Keratinocyte (primary cell): ENCODE data around the gene FTSJ3. TPM values are rescaled to one million over a fixed set of nuclear protein-coding genes. Genes with fewer than 3 reads are reported as not detected.

Experiments used
- DNase-seq: peaks from one replicate; pipeline ENCODE4 v3.0.0-alpha.2; 2011; ENCODE audit warnings: low read depth, missing footprints, low spot score
- FAIRE-seq: peaks from 2 replicates; lab custom pipeline; 2011; peaks lifted over from hg19 to GRCh38; lab: Jason Lieb, UNC
- H2AFZ ChIP-seq: 2 replicates; pipeline ENCODE4 v1.6.0; 2012; ENCODE audit warnings: low read length, control low read depth, inconsistent platforms; ENCODE audit not compliant: control insufficient read depth
- H3K27ac ChIP-seq: 2 replicates; pipeline ENCODE4 v1.5.1; 2011; ENCODE audit warnings: low read length; ENCODE audit not compliant: control insufficient read depth, insufficient read depth
- H3K27me3 ChIP-seq: 3 replicates; pipeline ENCODE4 v1.6.0; 2011; ENCODE audit warnings: low read length; ENCODE audit not compliant: control insufficient read depth, insufficient read depth; ENCODE audit errors: extremely low read depth
- H3K36me3 ChIP-seq, 2 experiments: 2 replicates in 1 of 2; 3 replicates in 1 of 2; pipeline ENCODE4 v1.5.1; 2011; ENCODE audit warnings: low read length in 2 of 2, mild to moderate bottlenecking in 1 of 2; ENCODE audit not compliant: control insufficient read depth in 2 of 2, insufficient read depth in 2 of 2; ENCODE audit errors: extremely low read depth in 1 of 2
- H3K4me1 ChIP-seq: 3 replicates; pipeline ENCODE4 v1.5.1; 2011; ENCODE audit warnings: low read length; ENCODE audit not compliant: control insufficient read depth, insufficient read depth; ENCODE audit errors: extremely low read depth
- H3K4me2 ChIP-seq: 3 replicates; pipeline ENCODE4 v1.6.0; 2011; ENCODE audit warnings: low read depth, low read length; ENCODE audit not compliant: control insufficient read depth, insufficient read depth; ENCODE audit errors: extremely low read depth
- H3K4me3 ChIP-seq, 3 experiments: fragments of 200-600 bp in 1 of 3; sonication (generic) in 1 of 3; 2 replicates in 2 of 3; 3 replicates in 1 of 3; pipeline ENCODE4 v1.5.1; 2011 to 2016; ENCODE audit warnings: low read length in 3 of 3, mild to moderate bottlenecking in 3 of 3, control low read depth in 2 of 3, inconsistent platforms in 1 of 3, low read depth in 1 of 3, mixed read lengths in 1 of 3, mixed run types in 1 of 3, moderate library complexity in 1 of 3; ENCODE audit not compliant: control insufficient read depth in 2 of 3, insufficient read depth in 2 of 3; ENCODE audit errors: extremely low read depth in 1 of 3
- H3K79me2 ChIP-seq: 2 replicates; pipeline ENCODE4 v1.6.0; 2012; ENCODE audit warnings: low read length; ENCODE audit not compliant: control insufficient read depth, insufficient read depth
- H3K9ac ChIP-seq: 3 replicates; pipeline ENCODE4 v1.6.0; 2011; ENCODE audit warnings: low read length; ENCODE audit not compliant: control insufficient read depth, insufficient read depth; ENCODE audit errors: extremely low read depth
- H3K9me1 ChIP-seq: 3 replicates; pipeline ENCODE4 v1.6.0; 2011; ENCODE audit warnings: low read length; ENCODE audit not compliant: control insufficient read depth, insufficient read depth; ENCODE audit errors: extremely low read depth
- H3K9me3 ChIP-seq: 2 replicates; pipeline ENCODE4 v1.5.1; 2012; ENCODE audit warnings: low read depth, low read length; ENCODE audit not compliant: control insufficient read depth
- H4K20me1 ChIP-seq: 3 replicates; pipeline ENCODE4 v1.6.0; 2011; ENCODE audit warnings: low read length; ENCODE audit not compliant: control insufficient read depth, insufficient read depth; ENCODE audit errors: extremely low read depth
- EZH2 ChIP-seq: IDR thresholded peaks from one replicate; pipeline ENCODE4 v1.6.1; 2012; ENCODE audit warnings: inconsistent platforms, mild to moderate bottlenecking, low read length, moderate library complexity
- dilution Hi-C: fragments of 300-500 bp; cut with MboI; formaldehyde crosslinking; loops from one replicate; pipeline ENCODE4 v1.7.0; 2020; ENCODE audit warnings: low sequenced_read_pairs; ENCODE audit not compliant: extremely low pct_ligation_motif_present
- polyA plus RNA-seq, 5 experiments: library from polyadenylated mRNA; depleted of rRNA in 3 of 5; stranded (reverse) in 3 of 5; stranded (forward) in 1 of 5; unstranded in 1 of 5; fragments of >200 nt; gene quantifications; 1 replicate in 1 of 5; 2 replicates in 3 of 5; 3 replicates in 1 of 5; pipeline versions ENCODE4 v1.2.1 to v1.2.3, GENCODE V29; 2011 to 2012; ENCODE audit warnings: missing spikeins in 2 of 5, low read depth in 1 of 5, low replicate concordance in 1 of 5
- TF ChIP-seq, protein P1 (sequence below), 3 experiments: IDR thresholded peaks in 1 of 3; conservative IDR thresholded peaks in 1 of 3; optimal IDR thresholded peaks in 1 of 3; 2 replicates in 2 of 3; 3 replicates in 1 of 3; pipeline versions ENCODE3 to v1.5.1; 2011; ENCODE audit warnings: low read length in 3 of 3, mild to moderate bottlenecking in 3 of 3, moderate library complexity in 2 of 3, control low read depth in 1 of 3, inconsistent platforms in 1 of 3; ENCODE audit not compliant: insufficient read depth in 2 of 3; ENCODE audit errors: extremely low read depth in 1 of 3

Gene FTSJ3
- polyA plus RNA-seq, 1 donor (not counting 4 experiments of a cell fraction or from before 2014, with no cell fraction given): 43.7 TPM

GRCh38 chr17:63822537-63822936, 4.9 kb downstream of the FTSJ3 start:
- Histone ChIP-seq H3K9ac (no peak overlapping the region), H3K9me1 (no peaks in the 10 kb centered on the region), H4K20me1 (peaks cover 9% of the 10 kb centered on the region), H2AFZ (no peak overlapping the region), H3K4me3 (no peak overlapping the region), H3K27me3 (no peaks in the 10 kb centered on the region), H3K36me3 (peaks cover 54 to 65% of the 10 kb centered on the region in 2 experiments), H3K9me3 (no peaks in the 10 kb centered on the region), H3K79me2 (peaks cover 40% of the 10 kb centered on the region), H3K4me2 (no peak overlapping the region), H3K27ac (no peak overlapping the region), H3K4me1 (peaks cover 9% of the 10 kb centered on the region)
- FAIRE-seq: no peak
- TF ChIP-seq, protein P1, sequence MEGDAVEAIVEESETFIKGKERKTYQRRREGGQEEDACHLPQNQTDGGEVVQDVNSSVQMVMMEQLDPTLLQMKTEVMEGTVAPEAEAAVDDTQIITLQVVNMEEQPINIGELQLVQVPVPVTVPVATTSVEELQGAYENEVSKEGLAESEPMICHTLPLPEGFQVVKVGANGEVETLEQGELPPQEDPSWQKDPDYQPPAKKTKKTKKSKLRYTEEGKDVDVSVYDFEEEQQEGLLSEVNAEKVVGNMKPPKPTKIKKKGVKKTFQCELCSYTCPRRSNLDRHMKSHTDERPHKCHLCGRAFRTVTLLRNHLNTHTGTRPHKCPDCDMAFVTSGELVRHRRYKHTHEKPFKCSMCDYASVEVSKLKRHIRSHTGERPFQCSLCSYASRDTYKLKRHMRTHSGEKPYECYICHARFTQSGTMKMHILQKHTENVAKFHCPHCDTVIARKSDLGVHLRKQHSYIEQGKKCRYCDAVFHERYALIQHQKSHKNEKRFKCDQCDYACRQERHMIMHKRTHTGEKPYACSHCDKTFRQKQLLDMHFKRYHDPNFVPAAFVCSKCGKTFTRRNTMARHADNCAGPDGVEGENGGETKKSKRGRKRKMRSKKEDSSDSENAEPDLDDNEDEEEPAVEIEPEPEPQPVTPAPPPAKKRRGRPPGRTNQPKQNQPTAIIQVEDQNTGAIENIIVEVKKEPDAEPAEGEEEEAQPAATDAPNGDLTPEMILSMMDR (optimal IDR thresholded peaks at IDR 0.05 in 1 of 3, IDR thresholded peaks at IDR 0.05 in 1 of 3, conservative IDR thresholded peaks at IDR 0.05 in 1 of 3; ENCODE audit: extremely low read depth in 1 of 3, insufficient read depth in 2 of 3, low read length in 3 of 3): no peak
- TF ChIP-seq EZH2: no peak
- DNase-seq: no peak
- dilution Hi-C loops: no loop called here

- H3K9me1 ChIP-seq: no peaks in the 10 kb centered on the region
- no peak overlapping the region for H2AFZ ChIP-seq
- TF ChIP-seq EZH2: no peak
- TF ChIP-seq, protein P1 (optimal IDR thresholded peaks at IDR 0.05 in 1 of 3, IDR thresholded peaks at IDR 0.05 in 1 of 3, conservative IDR thresholded peaks at IDR 0.05 in 1 of 3; ENCODE audit: extremely low read depth in 1 of 3, insufficient read depth in 2 of 3, low read length in 3 of 3): no peak
- H3K27ac ChIP-seq: no peak overlapping the region
- no peaks in the 10 kb centered on the region for H3K9me3 ChIP-seq
- peaks cover 9% of the 10 kb centered on the region for H3K4me1 ChIP-seq
- H3K4me3 ChIP-seq: no peak overlapping the region
- H3K27me3 ChIP-seq: no peaks in the 10 kb centered on the region
- H4K20me1 ChIP-seq: peaks cover 9% of the 10 kb centered on the region
- H3K4me2 ChIP-seq: no peak overlapping the region
- H3K79me2 ChIP-seq: peaks cover 38% of the 10 kb centered on the region
- dilution Hi-C loops: no loop called here
- no peak for DNase-seq
- H3K36me3 ChIP-seq: peaks cover 60 to 66% of the 10 kb centered on the region in 2 experiments
- no peak for FAIRE-seq
- H3K9ac ChIP-seq: no peak overlapping the region
Observed at GRCh38 chr17:63821804-63822203, 5.7 kb downstream of the FTSJ3 start.
